ENCODE measurements around the gene ILF3. TPM values are rescaled to one million over a fixed set of nuclear protein-coding genes. Genes with fewer than 3 reads are reported as not detected.
A peak's percentile ranks its signal among the peaks of the same experiment; 100 is the strongest.

ILF3 gene
- total and polyA plus RNA-seq, 2 of the 13 experiments (the other 11 are each of a cell fraction or from before 2014, with no cell fraction given), result 120 to 173 TPM

DNA sequence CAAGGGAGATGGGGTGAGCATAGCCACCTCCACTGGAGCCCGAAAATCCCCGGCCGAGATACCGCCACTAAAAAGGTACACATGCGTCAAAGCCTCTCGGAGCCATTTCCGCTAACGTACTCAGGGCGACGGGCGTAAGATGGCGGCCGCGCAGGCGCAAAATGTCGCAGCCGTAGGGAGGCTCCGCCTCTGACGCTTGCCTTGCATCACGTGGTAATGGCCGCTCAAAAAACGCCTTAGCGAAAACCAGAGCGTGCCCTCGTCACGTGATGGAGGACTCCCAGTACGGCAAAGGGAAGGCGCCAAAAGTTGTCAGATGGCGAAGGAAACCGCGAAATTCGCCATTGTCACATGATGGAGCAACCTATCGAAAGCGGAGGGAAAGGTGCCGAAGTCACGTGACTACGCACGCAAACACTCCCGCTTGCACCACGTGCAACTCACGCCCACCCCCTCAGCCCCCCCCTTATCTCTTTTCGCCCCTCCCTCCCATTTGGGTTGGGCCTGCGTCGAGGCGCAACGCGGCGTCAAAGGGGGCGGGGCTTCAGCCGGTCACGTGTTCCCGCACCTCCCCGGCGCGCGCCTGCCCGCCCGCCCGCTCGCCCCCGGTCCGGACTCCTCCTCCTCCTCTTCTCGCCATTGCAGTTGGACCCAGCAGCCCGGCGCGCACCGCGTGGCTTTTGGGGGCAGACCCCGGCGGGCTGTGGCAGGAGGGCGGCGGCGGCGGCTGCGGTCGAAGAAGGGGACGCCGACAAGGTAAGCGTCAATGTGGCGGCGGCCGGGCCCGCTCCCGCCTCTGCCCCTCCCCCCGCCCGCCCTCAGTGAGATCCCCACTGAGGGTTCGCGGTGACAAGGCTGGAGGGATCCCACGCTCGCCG is at the start of gene ILF3 (continued):
- TF ChIP-seq, protein P1, sequence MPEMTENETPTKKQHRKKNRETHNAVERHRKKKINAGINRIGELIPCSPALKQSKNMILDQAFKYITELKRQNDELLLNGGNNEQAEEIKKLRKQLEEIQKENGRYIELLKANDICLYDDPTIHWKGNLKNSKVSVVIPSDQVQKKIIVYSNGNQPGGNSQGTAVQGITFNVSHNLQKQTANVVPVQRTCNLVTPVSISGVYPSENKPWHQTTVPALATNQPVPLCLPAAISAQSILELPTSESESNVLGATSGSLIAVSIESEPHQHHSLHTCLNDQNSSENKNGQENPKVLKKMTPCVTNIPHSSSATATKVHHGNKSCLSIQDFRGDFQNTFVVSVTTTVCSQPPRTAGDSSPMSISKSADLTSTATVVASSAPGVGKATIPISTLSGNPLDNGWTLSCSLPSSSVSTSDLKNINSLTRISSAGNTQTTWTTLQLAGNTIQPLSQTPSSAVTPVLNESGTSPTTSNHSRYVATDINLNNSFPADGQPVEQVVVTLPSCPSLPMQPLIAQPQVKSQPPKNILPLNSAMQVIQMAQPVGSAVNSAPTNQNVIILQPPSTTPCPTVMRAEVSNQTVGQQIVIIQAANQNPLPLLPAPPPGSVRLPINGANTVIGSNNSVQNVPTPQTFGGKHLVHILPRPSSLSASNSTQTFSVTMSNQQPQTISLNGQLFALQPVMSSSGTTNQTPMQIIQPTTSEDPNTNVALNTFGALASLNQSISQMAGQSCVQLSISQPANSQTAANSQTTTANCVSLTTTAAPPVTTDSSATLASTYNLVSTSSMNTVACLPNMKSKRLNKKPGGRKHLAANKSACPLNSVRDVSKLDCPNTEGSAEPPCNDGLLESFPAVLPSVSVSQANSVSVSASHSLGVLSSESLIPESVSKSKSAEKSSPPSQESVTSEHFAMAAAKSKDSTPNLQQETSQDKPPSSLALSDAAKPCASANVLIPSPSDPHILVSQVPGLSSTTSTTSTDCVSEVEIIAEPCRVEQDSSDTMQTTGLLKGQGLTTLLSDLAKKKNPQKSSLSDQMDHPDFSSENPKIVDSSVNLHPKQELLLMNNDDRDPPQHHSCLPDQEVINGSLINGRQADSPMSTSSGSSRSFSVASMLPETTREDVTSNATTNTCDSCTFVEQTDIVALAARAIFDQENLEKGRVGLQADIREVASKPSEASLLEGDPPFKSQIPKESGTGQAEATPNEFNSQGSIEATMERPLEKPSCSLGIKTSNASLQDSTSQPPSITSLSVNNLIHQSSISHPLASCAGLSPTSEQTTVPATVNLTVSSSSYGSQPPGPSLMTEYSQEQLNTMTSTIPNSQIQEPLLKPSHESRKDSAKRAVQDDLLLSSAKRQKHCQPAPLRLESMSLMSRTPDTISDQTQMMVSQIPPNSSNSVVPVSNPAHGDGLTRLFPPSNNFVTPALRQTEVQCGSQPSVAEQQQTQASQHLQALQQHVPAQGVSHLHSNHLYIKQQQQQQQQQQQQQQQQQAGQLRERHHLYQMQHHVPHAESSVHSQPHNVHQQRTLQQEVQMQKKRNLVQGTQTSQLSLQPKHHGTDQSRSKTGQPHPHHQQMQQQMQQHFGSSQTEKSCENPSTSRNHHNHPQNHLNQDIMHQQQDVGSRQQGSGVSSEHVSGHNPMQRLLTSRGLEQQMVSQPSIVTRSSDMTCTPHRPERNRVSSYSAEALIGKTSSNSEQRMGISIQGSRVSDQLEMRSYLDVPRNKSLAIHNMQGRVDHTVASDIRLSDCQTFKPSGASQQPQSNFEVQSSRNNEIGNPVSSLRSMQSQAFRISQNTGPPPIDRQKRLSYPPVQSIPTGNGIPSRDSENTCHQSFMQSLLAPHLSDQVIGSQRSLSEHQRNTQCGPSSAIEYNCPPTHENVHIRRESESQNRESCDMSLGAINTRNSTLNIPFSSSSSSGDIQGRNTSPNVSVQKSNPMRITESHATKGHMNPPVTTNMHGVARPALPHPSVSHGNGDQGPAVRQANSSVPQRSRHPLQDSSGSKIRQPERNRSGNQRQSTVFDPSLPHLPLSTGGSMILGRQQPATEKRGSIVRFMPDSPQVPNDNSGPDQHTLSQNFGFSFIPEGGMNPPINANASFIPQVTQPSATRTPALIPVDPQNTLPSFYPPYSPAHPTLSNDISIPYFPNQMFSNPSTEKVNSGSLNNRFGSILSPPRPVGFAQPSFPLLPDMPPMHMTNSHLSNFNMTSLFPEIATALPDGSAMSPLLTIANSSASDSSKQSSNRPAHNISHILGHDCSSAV (CRISPR knock-in tag; IDR thresholded peaks at IDR 0.05; ENCODE audit: borderline replicate concordance), result 0 out of 2 replicates have a peak, but pooled peaks have one; percentile 37
- TF ChIP-seq, protein P2, sequence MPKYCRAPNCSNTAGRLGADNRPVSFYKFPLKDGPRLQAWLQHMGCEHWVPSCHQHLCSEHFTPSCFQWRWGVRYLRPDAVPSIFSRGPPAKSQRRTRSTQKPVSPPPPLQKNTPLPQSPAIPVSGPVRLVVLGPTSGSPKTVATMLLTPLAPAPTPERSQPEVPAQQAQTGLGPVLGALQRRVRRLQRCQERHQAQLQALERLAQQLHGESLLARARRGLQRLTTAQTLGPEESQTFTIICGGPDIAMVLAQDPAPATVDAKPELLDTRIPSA (CRISPR knock-in tag; IDR thresholded peaks at IDR 0.05; ENCODE audit: borderline replicate concordance), result peak; percentile 100
- TF ChIP-seq, protein P3, sequence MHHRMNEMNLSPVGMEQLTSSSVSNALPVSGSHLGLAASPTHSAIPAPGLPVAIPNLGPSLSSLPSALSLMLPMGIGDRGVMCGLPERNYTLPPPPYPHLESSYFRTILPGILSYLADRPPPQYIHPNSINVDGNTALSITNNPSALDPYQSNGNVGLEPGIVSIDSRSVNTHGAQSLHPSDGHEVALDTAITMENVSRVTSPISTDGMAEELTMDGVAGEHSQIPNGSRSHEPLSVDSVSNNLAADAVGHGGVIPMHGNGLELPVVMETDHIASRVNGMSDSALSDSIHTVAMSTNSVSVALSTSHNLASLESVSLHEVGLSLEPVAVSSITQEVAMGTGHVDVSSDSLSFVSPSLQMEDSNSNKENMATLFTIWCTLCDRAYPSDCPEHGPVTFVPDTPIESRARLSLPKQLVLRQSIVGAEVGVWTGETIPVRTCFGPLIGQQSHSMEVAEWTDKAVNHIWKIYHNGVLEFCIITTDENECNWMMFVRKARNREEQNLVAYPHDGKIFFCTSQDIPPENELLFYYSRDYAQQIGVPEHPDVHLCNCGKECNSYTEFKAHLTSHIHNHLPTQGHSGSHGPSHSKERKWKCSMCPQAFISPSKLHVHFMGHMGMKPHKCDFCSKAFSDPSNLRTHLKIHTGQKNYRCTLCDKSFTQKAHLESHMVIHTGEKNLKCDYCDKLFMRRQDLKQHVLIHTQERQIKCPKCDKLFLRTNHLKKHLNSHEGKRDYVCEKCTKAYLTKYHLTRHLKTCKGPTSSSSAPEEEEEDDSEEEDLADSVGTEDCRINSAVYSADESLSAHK (CRISPR knock-in tag; IDR thresholded peaks at IDR 0.05; ENCODE audit: borderline replicate concordance), result no peak
- TF ChIP-seq ARHGAP35 (CRISPR knock-in tag; IDR thresholded peaks at IDR 0.05; ENCODE audit: borderline replicate concordance) (no peak), ZBTB8A (CRISPR knock-in tag; IDR thresholded peaks at IDR 0.05; ENCODE audit: borderline replicate concordance, low read depth) (no peak), CEBPB (IDR thresholded peaks at IDR 0.05; ENCODE audit: borderline replicate concordance, low read depth, low read length) (peak; percentile 30; the same call in 1 of the 2 replicates), POLR2AphosphoS5 (IDR thresholded peaks at IDR 0.05; ENCODE audit: low read depth, low read length) (peak; percentile 91), ZFYVE20 (CRISPR knock-in tag; IDR thresholded peaks at IDR 0.05; ENCODE audit: borderline replicate concordance, low read depth) (0 out of 2 replicates have a peak, but pooled peaks have one; percentile 48), DBP (CRISPR knock-in tag; IDR thresholded peaks at IDR 0.05; ENCODE audit: not compliant biosample characterization) (no peak), RBFOX2 (IDR thresholded peaks at IDR 0.05; ENCODE audit: low read depth, low read length) (peak; percentile 88), DNMT1 (CRISPR knock-in tag; IDR thresholded peaks at IDR 0.05) (no peak; the same call in 1 of the 2 replicates), SSRP1 (CRISPR knock-in tag; IDR thresholded peaks at IDR 0.05) (no peak), ZNF644 (CRISPR knock-in tag; IDR thresholded peaks at IDR 0.05; ENCODE audit: low read depth) (no peak)
- TF ChIP-seq, protein P4, sequence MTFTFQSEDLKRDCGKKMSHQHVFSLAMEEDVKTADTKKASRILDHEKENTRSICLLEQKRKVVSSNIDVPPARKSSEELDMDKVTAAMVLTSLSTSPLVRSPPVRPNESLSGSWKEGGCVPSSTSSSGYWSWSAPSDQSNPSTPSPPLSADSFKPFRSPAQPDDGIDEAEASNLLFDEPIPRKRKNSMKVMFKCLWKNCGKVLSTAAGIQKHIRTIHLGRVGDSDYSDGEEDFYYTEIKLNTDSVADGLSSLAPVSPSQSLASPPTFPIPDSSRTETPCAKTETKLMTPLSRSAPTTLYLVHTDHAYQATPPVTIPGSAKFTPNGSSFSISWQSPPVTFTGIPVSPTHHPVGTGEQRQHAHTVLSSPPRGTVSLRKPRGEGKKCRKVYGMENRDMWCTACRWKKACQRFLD (CRISPR knock-in tag; IDR thresholded peaks at IDR 0.05; ENCODE audit: borderline replicate concordance), result no peak

Data from HepG2 (cell line).